Thyroid gland (tissue), 4 donors: ENCODE data around the gene DAB1. TPM values are rescaled to one million over a fixed set of nuclear protein-coding genes. Genes with fewer than 3 reads are reported as not detected.

Experiments used
- DNase-seq, 2 donors: peaks; one replicate each; pipeline ENCODE4 v3.0.0-alpha.2; 2019
- H3K27ac ChIP-seq, 3 donors: fragments of 200-600 bp; sonication (generic); 1 replicate in 2 of 3; 2 replicates in 1 of 3; pipeline ENCODE4 v1.5.1; 2016 to 2019; ENCODE audit warnings: mild to moderate bottlenecking in 1 of 3, moderate library complexity in 1 of 3
- H3K27me3 ChIP-seq: fragments of 200-600 bp; sonication (generic); one replicate; pipeline ENCODE4 v1.5.1; 2019
- H3K36me3 ChIP-seq, 2 donors: fragments of 200-600 bp; sonication (generic); one replicate each; pipeline ENCODE4 v1.5.1; 2016 to 2019
- H3K4me1 ChIP-seq, 2 donors: fragments of 200-600 bp; sonication (generic); one replicate each; pipeline ENCODE4 v1.5.1; 2017 to 2019
- H3K4me3 ChIP-seq, 3 donors: fragments of 200-600 bp; sonication (generic); replicated peaks in 1 of 3; 1 replicate in 2 of 3; 2 replicates in 1 of 3; pipeline ENCODE4 v1.5.1; 2016; ENCODE audit warnings: mild to moderate bottlenecking in 1 of 3
- H3K9me3 ChIP-seq: fragments of 200-600 bp; sonication (generic); one replicate; pipeline ENCODE4 v1.5.1; 2017
- POLR2A ChIP-seq, 2 donors: fragments of 450-650 bp; IDR thresholded peaks; one replicate each; pipeline ENCODE4 v1.6.1; 2017; ENCODE audit warnings: antibody characterized with exemption in 2 of 2, mild to moderate bottlenecking in 2 of 2, moderate library complexity in 1 of 2
- WGBS, 2 donors: methylation state at CpG; one replicate each; pipeline ENCODE4 v1.1.5; 2017; 5-methylcytosine and 5-hydroxymethylcytosine counted together
- intact Hi-C: fragments of 100-400 bp; cut with DNase I; formaldehyde crosslinking; loops from one replicate; pipeline ENCODE4 v1.15.1; 2023
- total RNA-seq, 4 donors: library from RNA; depleted of rRNA; stranded (reverse); fragments of >200 nt; gene quantifications; one replicate each; pipeline ENCODE4 v1.2.3, GENCODE V29; 2016
- TF ChIP-seq, protein P1 (sequence below), 6 experiments: fragments of 200-600 bp in 3 of 6; fragments of 450-650 bp in 3 of 6; sonication (generic) in 3 of 6; IDR thresholded peaks; one replicate each; pipeline ENCODE4 v1.5.1; 2016 to 2019; ENCODE audit warnings: antibody characterized with exemption in 6 of 6, mild to moderate bottlenecking in 2 of 6, inconsistent platforms in 1 of 6, moderate library complexity in 1 of 6

The DAB1 gene
- total RNA-seq, 4 donors from 2014 or later: under 0.01 to 0.83 (median 0.21) TPM

GRCh38 chr1:57218487-57219079 lies 205.3 kb downstream of the DAB1 start:
- no peaks in the 10 kb centered on the region for H3K36me3 ChIP-seq
- H3K27me3 ChIP-seq: no peaks in the 10 kb centered on the region
- no peak for TF ChIP-seq POLR2A (IDR thresholded peaks at IDR 0.05)
- TF ChIP-seq, protein P1, sequence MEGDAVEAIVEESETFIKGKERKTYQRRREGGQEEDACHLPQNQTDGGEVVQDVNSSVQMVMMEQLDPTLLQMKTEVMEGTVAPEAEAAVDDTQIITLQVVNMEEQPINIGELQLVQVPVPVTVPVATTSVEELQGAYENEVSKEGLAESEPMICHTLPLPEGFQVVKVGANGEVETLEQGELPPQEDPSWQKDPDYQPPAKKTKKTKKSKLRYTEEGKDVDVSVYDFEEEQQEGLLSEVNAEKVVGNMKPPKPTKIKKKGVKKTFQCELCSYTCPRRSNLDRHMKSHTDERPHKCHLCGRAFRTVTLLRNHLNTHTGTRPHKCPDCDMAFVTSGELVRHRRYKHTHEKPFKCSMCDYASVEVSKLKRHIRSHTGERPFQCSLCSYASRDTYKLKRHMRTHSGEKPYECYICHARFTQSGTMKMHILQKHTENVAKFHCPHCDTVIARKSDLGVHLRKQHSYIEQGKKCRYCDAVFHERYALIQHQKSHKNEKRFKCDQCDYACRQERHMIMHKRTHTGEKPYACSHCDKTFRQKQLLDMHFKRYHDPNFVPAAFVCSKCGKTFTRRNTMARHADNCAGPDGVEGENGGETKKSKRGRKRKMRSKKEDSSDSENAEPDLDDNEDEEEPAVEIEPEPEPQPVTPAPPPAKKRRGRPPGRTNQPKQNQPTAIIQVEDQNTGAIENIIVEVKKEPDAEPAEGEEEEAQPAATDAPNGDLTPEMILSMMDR (IDR thresholded peaks at IDR 0.05): no peak
- peaks cover 0 to 3% of the 10 kb centered on the region in 2 donors for H3K4me1 ChIP-seq
- H3K27ac ChIP-seq: no peak overlapping the region
- H3K4me3 ChIP-seq: no peak overlapping the region
- DNase-seq: no peak
- intact Hi-C loops: no loop called here
- no peaks in the 10 kb centered on the region for H3K9me3 ChIP-seq
- WGBS, 2 donors: 80% methylated on average over 6 of the region's 6 CpGs

DNA sequence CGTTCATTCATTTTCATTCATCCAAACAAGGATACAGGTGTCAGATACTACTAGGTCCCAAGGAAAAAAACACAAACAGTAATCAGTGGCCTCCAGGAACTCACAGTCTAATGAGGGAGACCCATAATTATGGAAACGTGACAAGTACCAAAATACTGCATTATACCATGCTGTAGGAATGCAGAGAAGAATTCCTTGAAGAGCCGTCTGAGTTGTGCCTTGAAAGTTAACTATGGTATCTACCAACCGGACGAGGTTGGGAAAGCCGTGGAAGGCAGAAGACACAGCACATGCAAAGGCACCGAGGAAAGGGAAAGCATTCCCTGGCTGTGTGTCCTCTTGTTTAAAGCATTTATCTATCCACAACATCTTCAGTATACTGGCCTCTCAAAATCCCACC lies 206.0 kb downstream of the DAB1 start:
- no peak for DNase-seq
- H3K27me3 ChIP-seq: no peaks in the 10 kb centered on the region
- intact Hi-C loops: no loop called here
- no peak overlapping the region for H3K4me3 ChIP-seq
- 91 to 95% methylated on average over 7 of the region's 7 CpGs for WGBS, 2 donors
- TF ChIP-seq POLR2A (IDR thresholded peaks at IDR 0.05): no peak
- TF ChIP-seq, protein P1 (IDR thresholded peaks at IDR 0.05): no peak
- H3K36me3 ChIP-seq: no peaks in the 10 kb centered on the region
- peaks cover 0 to 3% of the 10 kb centered on the region in 2 donors for H3K4me1 ChIP-seq
- H3K27ac ChIP-seq: no peak overlapping the region
- no peaks in the 10 kb centered on the region for H3K9me3 ChIP-seq

- no peaks in the 10 kb centered on the region for H3K27me3 ChIP-seq
- no peak for DNase-seq
- H3K9me3 ChIP-seq: no peaks in the 10 kb centered on the region
- no peaks in the 10 kb centered on the region for H3K36me3 ChIP-seq
- peaks cover 0 to 3% of the 10 kb centered on the region in 2 donors for H3K4me1 ChIP-seq
- 42 to 47% methylated on average over 5 of the region's 5 CpGs for WGBS, 2 donors
- no peak for TF ChIP-seq POLR2A (IDR thresholded peaks at IDR 0.05)
- TF ChIP-seq, protein P1 (IDR thresholded peaks at IDR 0.05): no peak
- intact Hi-C loops: no loop called here
- no peak overlapping the region for H3K4me3 ChIP-seq
- no peak overlapping the region for H3K27ac ChIP-seq
These were observed 208.8 kb downstream of the DAB1 start for GRCh38 chr1:57214951-57215575.

- Histone ChIP-seq H3K27me3 (no peaks in the 10 kb centered on the region), H3K36me3 (no peaks in the 10 kb centered on the region), H3K4me1 (peaks cover 0 to 3% of the 10 kb centered on the region in 2 donors), H3K9me3 (no peaks in the 10 kb centered on the region), H3K27ac (no peak overlapping the region), H3K4me3 (no peak overlapping the region)
- DNase-seq: no peak
- WGBS, 2 donors: 67 to 76% methylated on average over 2 of the region's 2 CpGs
- intact Hi-C loops: no loop called here
- TF ChIP-seq, protein P1 (IDR thresholded peaks at IDR 0.05): no peak
- TF ChIP-seq POLR2A (IDR thresholded peaks at IDR 0.05): no peak
These were observed 213.0 kb downstream of the DAB1 start for GRCh38 chr1:57210881-57211280.

GRCh38 chr1:57209495-57209894 lies 214.4 kb downstream of the DAB1 start:
- Histone ChIP-seq H3K36me3 (no peaks in the 10 kb centered on the region), H3K4me1 (no peaks in the 10 kb centered on the region), H3K9me3 (no peaks in the 10 kb centered on the region), H3K27ac (no peak overlapping the region), H3K27me3 (no peaks in the 10 kb centered on the region), H3K4me3 (no peak overlapping the region)
- intact Hi-C loops: no loop called here
- DNase-seq: no peak
- WGBS, 2 donors: 96 to 100% methylated on average over 1 of the region's 1 CpG
- TF ChIP-seq, protein P1 (IDR thresholded peaks at IDR 0.05): no peak
- no peak for TF ChIP-seq POLR2A (IDR thresholded peaks at IDR 0.05)
